ENCODE data around the gene ZNF185. TPM values are rescaled to one million over a fixed set of nuclear protein-coding genes. Genes with fewer than 3 reads are reported as not detected.

Gene ZNF185
- total RNA-seq, 1 donor = 3.9 TPM

GRCh38 chrX:152866386-152866785, 31.5 kb upstream of the ZNF185 start:
- no peak for TF ChIP-seq CTCF (IDR thresholded peaks at IDR 0.05; ENCODE audit: insufficient read depth, low read depth, low read length)
- no peak overlapping the region for H3K4me3 ChIP-seq (ENCODE audit: low read depth, low read length)
- DNase-seq (ENCODE audit: low read depth) = no peak

- H3K4me3 ChIP-seq (ENCODE audit: low read depth, low read length) = no peak overlapping the region
- no peak for TF ChIP-seq CTCF (IDR thresholded peaks at IDR 0.05; ENCODE audit: insufficient read depth, low read depth, low read length)
- no peak for DNase-seq (ENCODE audit: low read depth)
Measured at GRCh38 chrX:152869972-152870371, 27.9 kb upstream of the ZNF185 start.

- H3K4me3 ChIP-seq (ENCODE audit: low read depth, low read length) = no peak overlapping the region
- no peak for TF ChIP-seq CTCF (IDR thresholded peaks at IDR 0.05; ENCODE audit: insufficient read depth, low read depth, low read length)
Measured at GRCh38 chrX:152871260-152871659, 26.6 kb upstream of the ZNF185 start.

GRCh38 chrX:152872522-152872921, 25.3 kb upstream of the ZNF185 start:
- H3K4me3 ChIP-seq (ENCODE audit: low read depth, low read length) = no peak overlapping the region
- no peak for TF ChIP-seq CTCF (IDR thresholded peaks at IDR 0.05; ENCODE audit: insufficient read depth, low read depth, low read length)
- DNase-seq (ENCODE audit: low read depth) = no peak

More at GRCh38 chrX:152871260-152871659, 26.6 kb upstream of the ZNF185 start:
- DNase-seq (ENCODE audit: low read depth) = no peak

- no peak for DNase-seq (ENCODE audit: low read depth)
- H3K4me3 ChIP-seq (ENCODE audit: low read depth, low read length) = no peak overlapping the region
- no peak for TF ChIP-seq CTCF (IDR thresholded peaks at IDR 0.05; ENCODE audit: insufficient read depth, low read depth, low read length)
Measured at GRCh38 chrX:152873361-152873760, 24.5 kb upstream of the ZNF185 start.

GRCh38 chrX:152876931-152877840, 20.7 kb upstream of the ZNF185 start:
- H3K4me3 ChIP-seq (ENCODE audit: low read depth, low read length) = no peak overlapping the region
- no peak for TF ChIP-seq CTCF (IDR thresholded peaks at IDR 0.05; ENCODE audit: insufficient read depth, low read depth, low read length)
- DNase-seq (ENCODE audit: low read depth) = no peak
